ENCODE results near the gene GJE1. TPM values are rescaled to one million over a fixed set of nuclear protein-coding genes. Genes with fewer than 3 reads are reported as not detected.

GJE1 gene
- total RNA-seq, 4 donors from 2014 or later = not detected

GRCh38 chr6:142117366-142117765 lies 15.4 kb upstream of the GJE1 start:
- intact Hi-C loops (cut with DNase I; ENCODE audit: low total_unique reads) = no loop called here
- no peak for TF ChIP-seq POLR2A (IDR thresholded peaks at IDR 0.05)
- no peak for TF ChIP-seq CTCF (IDR thresholded peaks at IDR 0.05)
- Histone ChIP-seq H3K27ac (no peak overlapping the region), H3K9me3 (no peaks in the 10 kb centered on the region), H3K27me3 (no peaks in the 10 kb centered on the region), H3K4me1 (no peaks in the 10 kb centered on the region), H3K36me3 (no peaks in the 10 kb centered on the region), H3K4me3 (no peak overlapping the region)
- DNase-seq = no peak

- DNase-seq = no peak
- no peaks in the 10 kb centered on the region for H3K9me3 ChIP-seq
- no peak for TF ChIP-seq CTCF (IDR thresholded peaks at IDR 0.05)
- TF ChIP-seq POLR2A (IDR thresholded peaks at IDR 0.05) = no peak
- no peak overlapping the region for H3K27ac ChIP-seq
- intact Hi-C loops (cut with DNase I; ENCODE audit: low total_unique reads) = no loop called here
- no peaks in the 10 kb centered on the region for H3K4me1 ChIP-seq
- no peaks in the 10 kb centered on the region for H3K27me3 ChIP-seq
- H3K4me3 ChIP-seq = no peak overlapping the region
- no peaks in the 10 kb centered on the region for H3K36me3 ChIP-seq
These were observed 14.4 kb upstream of the GJE1 start for GRCh38 chr6:142118328-142118727.

- Histone ChIP-seq H3K4me1 (no peaks in the 10 kb centered on the region), H3K4me3 (no peak overlapping the region), H3K36me3 (no peaks in the 10 kb centered on the region), H3K9me3 (no peaks in the 10 kb centered on the region), H3K27me3 (no peaks in the 10 kb centered on the region), H3K27ac (no peak overlapping the region)
- DNase-seq = no peak
- TF ChIP-seq POLR2A (IDR thresholded peaks at IDR 0.05) = no peak
- TF ChIP-seq CTCF (IDR thresholded peaks at IDR 0.05) = no peak
- intact Hi-C loops (cut with DNase I; ENCODE audit: low total_unique reads) = no loop called here
These were observed 13.8 kb upstream of the GJE1 start for GRCh38 chr6:142118925-142119324.

GRCh38 chr6:142121342-142121741 lies 11.4 kb upstream of the GJE1 start:
- Histone ChIP-seq H3K27ac (no peak overlapping the region), H3K36me3 (no peaks in the 10 kb centered on the region), H3K4me1 (no peaks in the 10 kb centered on the region), H3K4me3 (no peak overlapping the region), H3K9me3 (no peaks in the 10 kb centered on the region), H3K27me3 (no peaks in the 10 kb centered on the region)
- intact Hi-C loops (cut with DNase I; ENCODE audit: low total_unique reads) = no loop called here
- TF ChIP-seq POLR2A (IDR thresholded peaks at IDR 0.05) (no peak), CTCF (IDR thresholded peaks at IDR 0.05) (no peak)
- no peak for DNase-seq

- no peak overlapping the region for H3K4me3 ChIP-seq
- H3K4me1 ChIP-seq = no peaks in the 10 kb centered on the region
- no peaks in the 10 kb centered on the region for H3K27me3 ChIP-seq
- no peaks in the 10 kb centered on the region for H3K9me3 ChIP-seq
- no peak overlapping the region for H3K27ac ChIP-seq
- no peak for TF ChIP-seq CTCF (IDR thresholded peaks at IDR 0.05)
- no peak for TF ChIP-seq POLR2A (IDR thresholded peaks at IDR 0.05)
- intact Hi-C loops (cut with DNase I; ENCODE audit: low total_unique reads) = no loop called here
- no peaks in the 10 kb centered on the region for H3K36me3 ChIP-seq
- DNase-seq = no peak
These were observed 1.9 kb upstream of the GJE1 start for GRCh38 chr6:142130814-142131213.
